ENCODE data around the gene GJC1. TPM values are rescaled to one million over a fixed set of nuclear protein-coding genes. Genes with fewer than 3 reads are reported as not detected.

Gene GJC1
- total RNA-seq, 3 donors from 2014 or later, result 2.3 to 4.6 (median 4.3) TPM

- no peaks in the 10 kb centered on the region for H3K4me1 ChIP-seq
- TF ChIP-seq POLR2AphosphoS5 (IDR thresholded peaks at IDR 0.05), result no peak
- TF ChIP-seq POLR2A (IDR thresholded peaks at IDR 0.05), result no peak
- no peak overlapping the region for H3K27ac ChIP-seq
- intact Hi-C loops (cut with DNase I; ENCODE audit: low total_unique reads), result no loop called here
- H3K9me3 ChIP-seq, result no peaks in the 10 kb centered on the region
- H3K27me3 ChIP-seq, result no peaks in the 10 kb centered on the region
- DNase-seq (ENCODE audit: low spot score in 2 of 2), result no peak
- H3K4me3 ChIP-seq, result no peak overlapping the region
- H3K36me3 ChIP-seq, result peaks cover 6% of the 10 kb centered on the region
Observed at GRCh38 chr17:44864831-44865230, 34.7 kb upstream of the GJC1 start.

- no peaks in the 10 kb centered on the region for H3K27me3 ChIP-seq
- no peak for DNase-seq (ENCODE audit: low spot score in 2 of 2)
Observed at GRCh38 chr17:44863061-44863918, 33.2 kb upstream of the GJC1 start.

GRCh38 chr17:44862278-44862914 lies 32.3 kb upstream of the GJC1 start:
- Histone ChIP-seq H3K4me1 (no peaks in the 10 kb centered on the region), H3K4me3 (no peak overlapping the region), H3K27me3 (no peaks in the 10 kb centered on the region), H3K36me3 (peaks cover 6% of the 10 kb centered on the region), H3K27ac (no peak overlapping the region), H3K9me3 (no peaks in the 10 kb centered on the region)
- no peak for DNase-seq (ENCODE audit: low spot score in 2 of 2)
- TF ChIP-seq POLR2A (IDR thresholded peaks at IDR 0.05), result no peak
- TF ChIP-seq CTCF (IDR thresholded peaks at IDR 0.05), result no peak
- no peak for TF ChIP-seq POLR2AphosphoS5 (IDR thresholded peaks at IDR 0.05)
- intact Hi-C loops (cut with DNase I; ENCODE audit: low total_unique reads), result no loop called here

More at GRCh38 chr17:44863061-44863918, 33.2 kb upstream of the GJC1 start:
- TF ChIP-seq CTCF (IDR thresholded peaks at IDR 0.05) (no peak), POLR2AphosphoS5 (IDR thresholded peaks at IDR 0.05) (no peak), POLR2A (IDR thresholded peaks at IDR 0.05) (no peak)
- intact Hi-C loops (cut with DNase I; ENCODE audit: low total_unique reads), result no loop called here
- Histone ChIP-seq H3K4me1 (no peaks in the 10 kb centered on the region), H3K36me3 (peaks cover 6% of the 10 kb centered on the region), H3K4me3 (no peak overlapping the region), H3K27ac (no peak overlapping the region), H3K9me3 (no peaks in the 10 kb centered on the region)

DNA sequence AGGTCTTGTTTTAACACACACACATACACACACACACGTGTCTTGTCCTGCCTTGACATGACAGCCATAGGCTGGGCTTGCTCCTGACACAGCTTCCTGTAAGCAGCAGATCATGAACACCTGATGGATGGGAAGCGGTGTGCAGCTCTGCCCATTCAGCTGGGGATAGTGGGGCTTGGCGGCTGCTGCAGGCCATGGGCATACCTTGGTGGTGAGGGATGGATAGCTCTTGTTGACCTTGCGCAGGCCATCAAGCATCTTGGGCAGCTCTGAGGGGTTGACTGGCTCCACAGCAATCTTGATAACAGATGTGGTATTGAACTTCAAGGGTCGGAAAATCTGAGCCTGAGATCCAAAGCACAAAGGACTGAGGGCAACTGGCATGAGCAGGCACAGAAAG lies 29.6 kb upstream of the GJC1 start:
- TF ChIP-seq POLR2AphosphoS5 (IDR thresholded peaks at IDR 0.05), result no peak
- TF ChIP-seq POLR2A (IDR thresholded peaks at IDR 0.05), result no peak
- no peak for TF ChIP-seq CTCF (IDR thresholded peaks at IDR 0.05)
- Histone ChIP-seq H3K36me3 (peaks cover 6% of the 10 kb centered on the region), H3K27me3 (no peaks in the 10 kb centered on the region)

GRCh38 chr17:44854192-44854591 lies 24.1 kb upstream of the GJC1 start:
- intact Hi-C loops (cut with DNase I; ENCODE audit: low total_unique reads), result loop anchor here (5.0 kb wide), 1 partner anchor 502 kb away; no protein-coding TSS in a partner anchor
- TF ChIP-seq POLR2AphosphoS5 (IDR thresholded peaks at IDR 0.05) (no peak), CTCF (IDR thresholded peaks at IDR 0.05) (no peak), POLR2A (IDR thresholded peaks at IDR 0.05) (no peak)

More for the DNA sequence above, 29.6 kb upstream of the GJC1 start:
- Histone ChIP-seq H3K27ac (no peak overlapping the region), H3K4me1 (no peaks in the 10 kb centered on the region), H3K4me3 (no peak overlapping the region), H3K9me3 (no peaks in the 10 kb centered on the region)
- intact Hi-C loops (cut with DNase I; ENCODE audit: low total_unique reads), result no loop called here
- no peak for DNase-seq (ENCODE audit: low spot score in 2 of 2)

More at GRCh38 chr17:44854192-44854591, 24.1 kb upstream of the GJC1 start:
- H3K4me1 ChIP-seq, result no peaks in the 10 kb centered on the region
- no peak overlapping the region for H3K27ac ChIP-seq
- DNase-seq (ENCODE audit: low spot score in 2 of 2), result no peak
- no peaks in the 10 kb centered on the region for H3K9me3 ChIP-seq
- H3K27me3 ChIP-seq, result no peaks in the 10 kb centered on the region
- peaks cover 12% of the 10 kb centered on the region for H3K36me3 ChIP-seq
- H3K4me3 ChIP-seq, result no peak overlapping the region

Measured in breast epithelium (tissue), 4 donors.